Esophagus squamous epithelium (tissue), 4 donors: Measurements from ENCODE around the gene PRKCB.

ENCODE experiments used
- POLR2A ChIP-seq, 4 donors: fragments of 450-650 bp; IDR thresholded peaks; one replicate each; pipeline ENCODE4 v1.6.1; 2017; ENCODE audit warnings: antibody characterized with exemption in 4 of 4, mild to moderate bottlenecking in 4 of 4, moderate library complexity in 3 of 4
- TF ChIP-seq, protein P1 (sequence below), 6 experiments: fragments of 450-650 bp in 4 of 6; fragments of 200-600 bp in 2 of 6; sonication (generic) in 2 of 6; IDR thresholded peaks; one replicate each; pipeline ENCODE4 v1.5.1; 2016 to 2019; ENCODE audit warnings: antibody characterized with exemption in 6 of 6, mild to moderate bottlenecking in 4 of 6, moderate library complexity in 4 of 6

DNA sequence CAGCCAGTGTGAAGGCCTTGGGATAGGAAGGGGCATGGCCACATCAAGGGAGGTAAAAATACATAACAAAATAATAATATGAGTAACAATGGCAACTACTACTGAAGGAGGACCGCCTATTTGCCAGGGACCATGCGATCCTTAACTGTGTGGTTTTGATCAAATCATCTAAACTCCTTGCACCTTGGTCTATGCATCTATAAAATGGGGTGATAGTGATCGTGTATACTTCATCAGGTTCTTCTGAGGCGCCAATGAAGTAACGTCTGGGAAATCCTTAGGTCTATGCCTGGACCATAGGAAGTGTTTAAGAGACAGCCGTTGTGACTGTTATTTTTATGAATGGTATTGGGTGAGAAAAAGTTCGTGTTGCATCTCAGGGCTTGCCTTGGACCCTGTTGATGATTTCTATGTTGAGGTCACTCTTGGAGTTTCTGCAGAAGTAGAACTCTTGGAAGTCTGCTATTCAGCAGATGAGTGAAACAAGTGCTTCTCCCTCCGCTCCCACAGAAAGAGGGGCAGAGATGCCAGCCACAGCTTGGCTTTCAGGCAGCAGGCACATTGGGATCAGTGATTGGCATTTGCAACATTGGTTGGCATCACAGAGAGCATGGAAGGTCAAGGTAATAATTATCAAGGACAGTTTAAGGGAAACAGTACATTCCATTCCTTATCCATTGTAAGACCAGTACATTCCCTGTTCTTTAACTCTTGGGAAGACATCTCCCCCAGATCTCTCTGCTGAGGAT, 63.1 kb downstream of the PRKCB start:
- TF ChIP-seq, protein P1, sequence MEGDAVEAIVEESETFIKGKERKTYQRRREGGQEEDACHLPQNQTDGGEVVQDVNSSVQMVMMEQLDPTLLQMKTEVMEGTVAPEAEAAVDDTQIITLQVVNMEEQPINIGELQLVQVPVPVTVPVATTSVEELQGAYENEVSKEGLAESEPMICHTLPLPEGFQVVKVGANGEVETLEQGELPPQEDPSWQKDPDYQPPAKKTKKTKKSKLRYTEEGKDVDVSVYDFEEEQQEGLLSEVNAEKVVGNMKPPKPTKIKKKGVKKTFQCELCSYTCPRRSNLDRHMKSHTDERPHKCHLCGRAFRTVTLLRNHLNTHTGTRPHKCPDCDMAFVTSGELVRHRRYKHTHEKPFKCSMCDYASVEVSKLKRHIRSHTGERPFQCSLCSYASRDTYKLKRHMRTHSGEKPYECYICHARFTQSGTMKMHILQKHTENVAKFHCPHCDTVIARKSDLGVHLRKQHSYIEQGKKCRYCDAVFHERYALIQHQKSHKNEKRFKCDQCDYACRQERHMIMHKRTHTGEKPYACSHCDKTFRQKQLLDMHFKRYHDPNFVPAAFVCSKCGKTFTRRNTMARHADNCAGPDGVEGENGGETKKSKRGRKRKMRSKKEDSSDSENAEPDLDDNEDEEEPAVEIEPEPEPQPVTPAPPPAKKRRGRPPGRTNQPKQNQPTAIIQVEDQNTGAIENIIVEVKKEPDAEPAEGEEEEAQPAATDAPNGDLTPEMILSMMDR (IDR thresholded peaks at IDR 0.05) = no peak
- no peak for TF ChIP-seq POLR2A (IDR thresholded peaks at IDR 0.05)
